LNCaP clone FGC (cell line): ENCODE measurements around the gene TENM3.

Experiments used
- DNase-seq: peaks from one replicate; pipeline ENCODE4 v3.0.0-alpha.2; 2011; ENCODE audit warnings: low read depth
- H3K4me3 ChIP-seq: 2 replicates; pipeline ENCODE4 v1.5.1; 2011; ENCODE audit warnings: mild to moderate bottlenecking, low read depth, low read length, control low read depth
- CTCF ChIP-seq: IDR thresholded peaks from 2 replicates; pipeline ENCODE4 v1.5.1; 2012; ENCODE audit warnings: mild to moderate bottlenecking; ENCODE audit not compliant: control insufficient read depth, insufficient read depth; ENCODE audit errors: extremely low read depth

The TENM3 gene

GRCh38 chr4:182536221-182536811 lies 293.1 kb downstream of the TENM3 start:
- no peak for DNase-seq
- TF ChIP-seq CTCF, result no peak
- H3K4me3 ChIP-seq, result no peak overlapping the region

GRCh38 chr4:182537031-182537795 lies 294.0 kb downstream of the TENM3 start:
- TF ChIP-seq CTCF, result no peak
- H3K4me3 ChIP-seq, result no peak overlapping the region
- DNase-seq, result no peak

GRCh38 chr4:182538031-182538430 lies 294.8 kb downstream of the TENM3 start:
- no peak for TF ChIP-seq CTCF
- DNase-seq, result no peak
- H3K4me3 ChIP-seq, result no peak overlapping the region

- TF ChIP-seq CTCF, result no peak
- no peak overlapping the region for H3K4me3 ChIP-seq
Observed at GRCh38 chr4:182540496-182540895, 297.3 kb downstream of the TENM3 start.

GRCh38 chr4:182547435-182547834 lies 304.2 kb downstream of the TENM3 start:
- DNase-seq, result no peak
- TF ChIP-seq CTCF, result no peak
- no peak overlapping the region for H3K4me3 ChIP-seq

More at GRCh38 chr4:182540496-182540895, 297.3 kb downstream of the TENM3 start:
- no peak for DNase-seq

GRCh38 chr4:182548156-182548555 lies 305.0 kb downstream of the TENM3 start:
- no peak overlapping the region for H3K4me3 ChIP-seq
- no peak for DNase-seq
- TF ChIP-seq CTCF, result no peak
